H1 (cell line): ENCODE data around the gene MAGI2. TPM values are rescaled to one million over a fixed set of nuclear protein-coding genes. Genes with fewer than 3 reads are reported as not detected.

ENCODE experiments used
- BRCA1 ChIP-seq: IDR thresholded peaks from 2 replicates; pipeline ENCODE4 v1.6.1; 2012; ENCODE audit warnings: low read depth, low read length, improper control_type of control experiment
- EGR1 ChIP-seq: IDR thresholded peaks from 2 replicates; pipeline ENCODE4 v1.6.1; 2011; ENCODE audit warnings: low read depth, low read length, borderline replicate concordance
- GABPA ChIP-seq: IDR thresholded peaks from 2 replicates; pipeline ENCODE4 v1.6.1; 2011; ENCODE audit warnings: mild to moderate bottlenecking, low read length, moderate library complexity, borderline replicate concordance; ENCODE audit not compliant: insufficient read depth
- SAP30 ChIP-seq: fragments of 300-600 bp; sonication (generic); IDR thresholded peaks from 2 replicates; pipeline ENCODE4 v1.7.1; 2012; ENCODE audit warnings: low read length, moderate library complexity, mild to moderate bottlenecking, inconsistent platforms; ENCODE audit not compliant: insufficient read depth, insufficient replicate concordance
- polyA plus RNA-seq, 7 experiments: library from polyadenylated mRNA; depleted of rRNA in 3 of 7; stranded (reverse) in 5 of 7; unstranded in 2 of 7; fragments of >200 nt in 5 of 7; fragments of 200-250 nt in 2 of 7; gene quantifications; 1 replicate in 5 of 7; 2 replicates in 1 of 7; 4 replicates in 1 of 7; pipeline versions ENCODE4 v1.2.1 to v1.2.3, GENCODE V29; 2011 to 2013; ENCODE audit warnings: missing spikeins in 2 of 7, mixed read lengths in 2 of 7
- total RNA-seq: library from RNA; stranded (reverse); fragmentation: NEBNext Ultra II Directional; extraction: Animal tissue kit (Norgen Biotek cat#: 25700); gene quantifications from 2 replicates; pipeline ENCODE4 v1.2.1, GENCODE V29; 2021

Gene MAGI2
- total and polyA plus RNA-seq, 2 of the 8 experiments (the other 6 are each of a cell fraction or from before 2014, with no cell fraction given): 6.0 to 27.3 TPM

DNA sequence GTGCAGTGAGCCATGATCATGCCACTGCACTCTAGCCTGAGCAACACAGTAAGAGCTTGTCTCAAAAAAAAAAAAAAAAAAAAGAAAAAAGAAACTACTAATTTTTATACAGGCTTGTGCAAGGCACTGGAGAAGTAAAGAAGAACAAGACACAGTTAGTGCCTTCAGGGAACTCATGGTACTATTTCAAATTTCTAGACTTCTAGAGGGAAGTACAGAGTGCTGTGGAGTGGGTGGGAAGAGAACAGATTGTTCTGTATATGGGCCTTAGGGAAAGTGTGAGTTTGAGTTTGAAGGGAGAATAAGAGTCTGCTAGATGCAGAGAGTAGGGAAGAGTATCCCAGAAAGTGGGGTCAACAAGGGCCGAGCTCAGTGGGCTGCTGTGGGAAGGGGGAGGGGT lies 1420.1 kb downstream of the MAGI2 start (continued):
- TF ChIP-seq BRCA1: no peak
- no peak for TF ChIP-seq GABPA
- no peak for TF ChIP-seq SAP30
- TF ChIP-seq EGR1: no peak
- TF ChIP-seq, all 59 proteins: peak for 0
